Brain microvascular endothelial cell (primary cell): ENCODE data around the gene CLDND1.

Source experiments
- DNase-seq: peaks from one replicate; pipeline ENCODE4 v3.0.0-alpha.2; 2020
- H3K27ac ChIP-seq: fragments of 250-450 bp; sonication (Bioruptor Pico); 2 replicates; pipeline ENCODE4 v1.5.1; 2020; ENCODE audit warnings: mild to moderate bottlenecking, moderate library complexity
- H3K27me3 ChIP-seq: fragments of 250-450 bp; sonication (Bioruptor Pico); replicated peaks from 2 replicates; pipeline ENCODE4 v1.5.1; 2020; ENCODE audit warnings: mild to moderate bottlenecking
- H3K36me3 ChIP-seq: fragments of 250-450 bp; sonication (Bioruptor Pico); replicated peaks from 2 replicates; pipeline ENCODE4 v1.5.1; 2020; ENCODE audit warnings: mild to moderate bottlenecking
- H3K4me3 ChIP-seq: 2 replicates; pipeline ENCODE4 v1.5.1; 2011; ENCODE audit warnings: low read depth, mild to moderate bottlenecking, control low read depth, low read length, moderate library complexity
- in situ Hi-C: cut with HindIII; loops from 2 replicates; pipeline ENCODE4 v1.10.0; 2017; ENCODE audit warnings: low sequenced_read_pairs, low pct_ligation_motif_present
- TF ChIP-seq, protein P1 (sequence below): IDR thresholded peaks from 2 replicates; pipeline ENCODE4 v1.5.1; 2011; ENCODE audit warnings: low read depth, mild to moderate bottlenecking, moderate library complexity, low read length, control low read depth, inconsistent platforms; ENCODE audit errors: missing control alignments

The CLDND1 gene

DNA sequence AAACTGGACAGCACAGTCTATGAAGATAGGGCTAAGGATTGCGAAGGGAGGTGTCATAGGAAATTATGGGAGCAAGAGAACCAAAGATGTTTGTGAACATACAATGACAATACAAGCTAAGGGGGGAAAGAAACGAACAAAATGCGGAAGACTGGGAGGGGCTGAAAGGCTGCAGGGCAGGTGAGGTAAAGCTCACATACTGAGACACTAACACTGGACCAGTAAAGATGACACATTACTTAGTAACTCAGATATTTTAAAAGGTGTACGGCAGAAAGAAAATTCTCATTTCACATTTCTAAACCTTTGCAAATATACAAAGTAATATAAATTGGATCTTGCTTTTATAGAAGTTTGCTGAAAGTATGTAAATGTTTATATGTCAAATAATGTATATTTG lies 10.1 kb downstream of the CLDND1 start:
- Histone ChIP-seq H3K36me3 (peaks cover 16% of the 10 kb centered on the region), H3K27me3 (no peaks in the 10 kb centered on the region), H3K27ac (no peak overlapping the region), H3K4me3 (no peak overlapping the region)
- TF ChIP-seq, protein P1, sequence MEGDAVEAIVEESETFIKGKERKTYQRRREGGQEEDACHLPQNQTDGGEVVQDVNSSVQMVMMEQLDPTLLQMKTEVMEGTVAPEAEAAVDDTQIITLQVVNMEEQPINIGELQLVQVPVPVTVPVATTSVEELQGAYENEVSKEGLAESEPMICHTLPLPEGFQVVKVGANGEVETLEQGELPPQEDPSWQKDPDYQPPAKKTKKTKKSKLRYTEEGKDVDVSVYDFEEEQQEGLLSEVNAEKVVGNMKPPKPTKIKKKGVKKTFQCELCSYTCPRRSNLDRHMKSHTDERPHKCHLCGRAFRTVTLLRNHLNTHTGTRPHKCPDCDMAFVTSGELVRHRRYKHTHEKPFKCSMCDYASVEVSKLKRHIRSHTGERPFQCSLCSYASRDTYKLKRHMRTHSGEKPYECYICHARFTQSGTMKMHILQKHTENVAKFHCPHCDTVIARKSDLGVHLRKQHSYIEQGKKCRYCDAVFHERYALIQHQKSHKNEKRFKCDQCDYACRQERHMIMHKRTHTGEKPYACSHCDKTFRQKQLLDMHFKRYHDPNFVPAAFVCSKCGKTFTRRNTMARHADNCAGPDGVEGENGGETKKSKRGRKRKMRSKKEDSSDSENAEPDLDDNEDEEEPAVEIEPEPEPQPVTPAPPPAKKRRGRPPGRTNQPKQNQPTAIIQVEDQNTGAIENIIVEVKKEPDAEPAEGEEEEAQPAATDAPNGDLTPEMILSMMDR = no peak
- no peak for DNase-seq
- in situ Hi-C loops = no loop called here

DNA sequence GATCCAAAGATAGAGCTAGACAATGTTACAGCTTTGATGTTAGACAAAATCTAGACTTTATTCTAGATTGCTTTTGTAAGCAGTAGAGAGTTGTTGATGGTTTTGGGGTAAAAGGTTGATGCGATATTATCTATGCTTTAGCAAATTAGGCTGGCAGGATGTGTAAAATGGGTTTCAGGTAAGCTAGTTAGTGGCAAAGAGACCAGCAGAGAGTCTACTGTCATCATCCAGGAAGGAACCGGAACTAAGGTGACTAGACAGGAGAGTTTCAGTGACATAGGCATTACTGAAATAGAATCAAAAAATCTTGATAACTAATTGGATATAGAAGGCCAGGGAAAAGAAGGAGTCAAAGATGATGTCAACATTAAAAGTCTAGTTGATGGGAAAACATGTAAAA lies 14.1 kb downstream of the CLDND1 start:
- Histone ChIP-seq H3K27me3 (no peaks in the 10 kb centered on the region), H3K36me3 (no peaks in the 10 kb centered on the region), H3K4me3 (no peak overlapping the region), H3K27ac (no peak overlapping the region)
- TF ChIP-seq, protein P1 = no peak
- no peak for DNase-seq
- in situ Hi-C loops = no loop called here

DNA sequence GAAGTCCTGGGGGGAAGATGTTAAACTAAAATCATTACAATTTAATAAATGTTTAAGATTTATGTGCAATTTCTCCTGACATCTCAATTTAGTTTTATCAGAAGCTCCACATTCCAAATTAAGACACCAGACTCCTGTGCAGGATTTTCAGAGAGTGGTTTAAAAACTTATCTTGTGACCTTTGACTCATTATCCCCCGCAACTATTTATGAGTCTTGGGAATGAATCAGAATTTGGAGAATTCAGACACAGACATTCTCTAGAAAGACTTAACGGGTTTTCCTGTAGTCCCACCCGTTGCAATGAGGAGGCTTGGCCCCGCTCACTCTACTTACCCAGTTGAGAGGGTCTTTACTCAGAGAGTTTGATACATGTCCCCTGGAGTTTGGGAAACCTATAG lies 18.2 kb downstream of the CLDND1 start:
- no peak for DNase-seq
- TF ChIP-seq, protein P1 = no peak
- Histone ChIP-seq H3K36me3 (no peaks in the 10 kb centered on the region), H3K4me3 (no peak overlapping the region), H3K27me3 (no peaks in the 10 kb centered on the region), H3K27ac (no peak overlapping the region)
- in situ Hi-C loops = no loop called here

DNA sequence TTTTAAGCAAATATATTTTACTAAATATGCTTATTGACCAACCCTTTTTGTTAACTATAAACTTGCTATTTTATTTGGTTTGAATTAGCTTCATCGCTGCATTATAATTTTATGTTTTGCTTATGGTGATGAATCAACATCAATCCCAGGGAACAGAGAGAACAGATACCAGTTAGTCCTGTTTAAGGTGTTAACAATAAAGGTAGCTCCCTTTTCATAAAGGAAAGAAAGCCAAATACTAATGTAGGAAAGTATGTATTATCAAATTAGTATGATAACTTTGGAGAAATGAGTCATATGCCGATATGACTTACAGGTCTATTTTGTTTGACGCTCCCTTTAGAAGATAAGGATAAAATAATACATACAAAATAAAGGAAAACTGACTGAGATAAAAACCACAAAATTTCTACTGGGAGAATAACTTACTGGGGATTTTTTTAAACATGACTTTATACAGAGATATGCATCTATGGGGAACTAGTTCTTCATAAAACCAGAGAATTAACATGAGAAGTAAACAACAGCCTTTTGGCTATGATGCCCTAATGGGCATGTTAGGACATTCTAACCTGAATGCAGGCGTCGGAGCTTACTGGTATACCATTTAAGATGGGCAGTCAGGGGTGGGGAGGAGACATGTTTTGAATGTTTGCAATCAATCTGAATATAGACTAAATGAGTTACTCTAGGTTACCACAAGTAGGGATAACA lies 20.7 kb downstream of the CLDND1 start:
- no peak for DNase-seq
- TF ChIP-seq, protein P1 = no peak
- no peaks in the 10 kb centered on the region for H3K27me3 ChIP-seq
- in situ Hi-C loops = no loop called here
- H3K36me3 ChIP-seq = no peaks in the 10 kb centered on the region
- H3K27ac ChIP-seq = no peak overlapping the region
- no peak overlapping the region for H3K4me3 ChIP-seq

DNA sequence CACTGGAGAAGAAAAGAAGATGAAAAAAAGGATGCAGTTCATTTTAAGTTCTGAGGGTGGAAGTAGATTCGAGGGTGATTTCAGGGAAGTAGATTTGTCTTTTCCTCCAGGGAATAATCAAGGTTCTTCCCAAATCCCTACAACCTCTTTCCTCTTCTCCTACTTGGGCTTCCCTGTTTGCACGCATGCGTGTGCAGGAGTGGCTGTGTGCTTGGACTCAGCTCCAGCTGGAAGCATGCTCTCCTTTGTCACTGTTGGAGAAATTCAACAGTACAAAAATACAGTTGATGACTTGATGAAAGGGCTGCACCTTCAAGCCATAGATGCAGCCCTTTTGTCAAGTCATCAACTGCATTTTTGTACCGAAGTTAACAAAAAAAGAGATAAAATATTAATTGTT lies 21.4 kb downstream of the CLDND1 start:
- in situ Hi-C loops = no loop called here
- H3K27me3 ChIP-seq = no peaks in the 10 kb centered on the region
- TF ChIP-seq, protein P1 = no peak
- DNase-seq = no peak
- no peaks in the 10 kb centered on the region for H3K36me3 ChIP-seq
- H3K4me3 ChIP-seq = no peak overlapping the region
- no peak overlapping the region for H3K27ac ChIP-seq

DNA sequence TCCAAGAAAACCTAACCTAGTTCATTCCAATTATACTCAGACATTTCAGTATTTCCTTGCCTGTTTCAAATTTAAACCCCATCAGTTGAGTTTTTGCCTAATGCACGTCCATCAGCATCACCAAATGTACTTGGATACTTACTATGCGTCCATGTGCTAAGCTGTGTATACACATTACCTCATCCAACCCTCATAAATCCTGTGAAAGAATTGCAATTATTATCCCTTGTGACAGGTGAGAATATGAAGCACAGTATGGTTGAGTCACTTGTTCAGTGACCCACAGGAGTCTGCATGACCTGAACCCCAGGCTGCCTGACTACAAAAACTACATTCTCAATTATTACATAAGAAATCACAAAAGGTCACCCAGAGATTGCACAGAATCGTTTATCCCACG lies 22.7 kb downstream of the CLDND1 start:
- no peaks in the 10 kb centered on the region for H3K27me3 ChIP-seq
- no peak overlapping the region for H3K27ac ChIP-seq
- no peak overlapping the region for H3K4me3 ChIP-seq
- no peak for DNase-seq
- in situ Hi-C loops = no loop called here
- no peaks in the 10 kb centered on the region for H3K36me3 ChIP-seq
- TF ChIP-seq, protein P1 = no peak
